ENCODE results near the gene SLC18A2. TPM values are rescaled to one million over a fixed set of nuclear protein-coding genes. Genes with fewer than 3 reads are reported as not detected.

The SLC18A2 gene
- polyA plus RNA-seq, 3 donors = 0.14 TPM; not detected in 2

- no peaks in the 10 kb centered on the region for H3K4me1 ChIP-seq (ENCODE audit: control insufficient read depth in 1 of 2, insufficient read depth in 2 of 2, low read length in 2 of 2)
- WGBS (ENCODE audit: insufficient coverage) = no CpG with 5 or more reads among the region's 3 CpGs
- no peaks in the 10 kb centered on the region for H3K27me3 ChIP-seq (ENCODE audit: control insufficient read depth in 2 of 2, insufficient read depth in 2 of 2, low read length in 2 of 2)
- Mint-ChIP-seq H3K27me3 (ENCODE audit: low read depth in 3 of 3) (peaks cover 1 to 2% (median 2%) of the 10 kb centered on the region in 3 donors), H3K9me3 (no peaks in the 10 kb centered on the region), H3K36me3 (peaks cover 2 to 6% of the 10 kb centered on the region in 2 donors), H3K4me1 (peaks cover 2% of the 10 kb centered on the region), H3K27ac (no peak overlapping the region), H3K4me3 (no peak overlapping the region)
- no peaks in the 10 kb centered on the region for H3K9me3 ChIP-seq (replicated peaks in 1 of 2; ENCODE audit: control insufficient read depth in 1 of 2, insufficient read depth in 1 of 2, low read length in 2 of 2)
- no peak for TF ChIP-seq CTCF (IDR thresholded peaks at IDR 0.05)
- H3K9ac ChIP-seq (ENCODE audit: insufficient read depth, low read length, poor library complexity, severe bottlenecking) = no peak overlapping the region
- H3K79me2 ChIP-seq (ENCODE audit: insufficient read depth, low read length) = no peaks in the 10 kb centered on the region
- no peaks in the 10 kb centered on the region for H4K20me1 ChIP-seq (ENCODE audit: insufficient read depth, low read length)
- H3K27ac ChIP-seq (ENCODE audit: low read depth in 1 of 2, low read length in 2 of 2) = no peak overlapping the region
- intact Hi-C loops (cut with micrococcal nuclease) = no loop called here
- no peak overlapping the region for H2AFZ ChIP-seq (ENCODE audit: insufficient read depth, low read depth, low read length, poor library complexity, severe bottlenecking)
- no peaks in the 10 kb centered on the region for H3K36me3 ChIP-seq (replicated peaks in 1 of 2; ENCODE audit: control insufficient read depth in 1 of 2, insufficient read depth in 2 of 2, low read length in 2 of 2)
- H3K4me2 ChIP-seq (replicated peaks; ENCODE audit: extremely low read depth, low read length, poor library complexity, severe bottlenecking) = no peak overlapping the region
- DNase-seq = no peak
- no peak overlapping the region for H3K4me3 ChIP-seq (replicated peaks in 1 of 3; ENCODE audit: low read depth in 2 of 3, low read length in 3 of 3)
These were observed 34.2 kb downstream of the SLC18A2 start for GRCh38 chr10:117275121-117275520.

GRCh38 chr10:117277675-117278074, 36.8 kb downstream of the SLC18A2 start:
- no peak for TF ChIP-seq CTCF (IDR thresholded peaks at IDR 0.05)
- H3K27ac ChIP-seq (ENCODE audit: low read depth in 1 of 2, low read length in 2 of 2) = no peak overlapping the region
- intact Hi-C loops (cut with micrococcal nuclease) = no loop called here

More at GRCh38 chr10:117277675-117278074, 36.8 kb downstream of the SLC18A2 start:
- peaks cover under 1% of the 10 kb centered on the region for H3K4me1 Mint-ChIP-seq
- Histone ChIP-seq H3K4me2 (replicated peaks; ENCODE audit: extremely low read depth, low read length, poor library complexity, severe bottlenecking) (no peak overlapping the region), H4K20me1 (ENCODE audit: insufficient read depth, low read length) (no peaks in the 10 kb centered on the region), H3K9ac (ENCODE audit: insufficient read depth, low read length, poor library complexity, severe bottlenecking) (no peak overlapping the region), H3K79me2 (ENCODE audit: insufficient read depth, low read length) (no peaks in the 10 kb centered on the region), H2AFZ (ENCODE audit: insufficient read depth, low read depth, low read length, poor library complexity, severe bottlenecking) (no peak overlapping the region), H3K4me3 (replicated peaks in 1 of 3; ENCODE audit: low read depth in 2 of 3, low read length in 3 of 3) (no peak overlapping the region), H3K36me3 (replicated peaks in 1 of 2; ENCODE audit: control insufficient read depth in 1 of 2, insufficient read depth in 2 of 2, low read length in 2 of 2) (peaks cover 8 to 19% of the 10 kb centered on the region in 2 donors), H3K9me3 (replicated peaks in 1 of 2; ENCODE audit: control insufficient read depth in 1 of 2, insufficient read depth in 1 of 2, low read length in 2 of 2) (no peaks in the 10 kb centered on the region), H3K4me1 (ENCODE audit: control insufficient read depth in 1 of 2, insufficient read depth in 2 of 2, low read length in 2 of 2) (no peaks in the 10 kb centered on the region), H3K27me3 (ENCODE audit: control insufficient read depth in 2 of 2, insufficient read depth in 2 of 2, low read length in 2 of 2) (no peaks in the 10 kb centered on the region)
- DNase-seq = no peak
- H3K27me3 Mint-ChIP-seq (ENCODE audit: low read depth in 3 of 3) = peaks cover 0 to 2% (median 1%) of the 10 kb centered on the region in 3 donors
- H3K9me3 Mint-ChIP-seq = no peaks in the 10 kb centered on the region
- no peak overlapping the region for H3K4me3 Mint-ChIP-seq
- peaks cover 10% of the 10 kb centered on the region in 2 donors for H3K36me3 Mint-ChIP-seq
- no peak overlapping the region for H3K27ac Mint-ChIP-seq
- no CpG with 5 or more reads among the region's 2 CpGs for WGBS (ENCODE audit: insufficient coverage)
